GM19099 (cell line): Measurements from ENCODE around the gene RNF19B.

Experiments used
- POLR2A ChIP-seq: IDR thresholded peaks from 3 replicates; pipeline ENCODE4 v1.6.1; 2011; ENCODE audit warnings: low read depth; ENCODE audit not compliant: insufficient read length; ENCODE audit errors: extremely low read depth

Gene RNF19B

DNA sequence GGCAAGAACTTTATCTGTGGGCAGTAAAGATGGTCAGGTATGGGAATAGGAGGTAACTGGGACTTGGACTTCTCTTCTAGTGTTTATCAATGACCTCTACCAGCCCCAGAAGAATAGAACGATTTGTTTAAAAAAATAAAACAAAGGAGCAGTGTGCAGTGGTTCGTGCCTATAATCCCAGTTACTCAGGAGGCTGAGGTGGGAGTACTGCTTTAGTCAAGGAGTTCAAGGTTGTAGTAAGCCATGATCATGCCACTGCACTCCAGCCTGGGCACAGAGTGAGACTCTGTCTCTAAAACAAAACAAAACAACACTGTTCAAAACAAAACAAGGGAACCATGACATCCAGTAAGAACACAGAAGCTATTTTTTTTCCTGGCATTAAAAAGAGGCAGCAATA lies 4.3 kb downstream of the RNF19B start:
- no peak for TF ChIP-seq POLR2A

DNA sequence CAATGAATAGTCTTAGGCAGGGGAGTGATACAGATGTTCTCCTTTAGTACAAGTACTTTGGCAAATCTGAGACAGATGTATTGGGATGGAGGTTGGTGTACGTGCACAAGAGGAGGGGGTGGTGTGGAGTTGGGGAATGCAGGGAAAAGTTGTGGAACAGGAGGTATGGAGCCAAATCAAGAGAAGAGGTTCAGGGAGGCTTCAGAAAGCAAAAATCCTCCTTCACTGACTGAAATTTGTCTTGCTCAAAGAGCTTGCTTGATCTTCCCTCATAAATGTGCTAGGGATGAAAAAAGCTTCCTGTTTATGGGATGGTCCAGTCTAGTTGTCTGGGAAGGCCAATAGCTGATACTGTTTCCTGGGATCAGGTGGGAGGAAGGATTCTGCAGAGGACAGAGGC lies 5.8 kb downstream of the RNF19B start:
- TF ChIP-seq POLR2A: no peak

DNA sequence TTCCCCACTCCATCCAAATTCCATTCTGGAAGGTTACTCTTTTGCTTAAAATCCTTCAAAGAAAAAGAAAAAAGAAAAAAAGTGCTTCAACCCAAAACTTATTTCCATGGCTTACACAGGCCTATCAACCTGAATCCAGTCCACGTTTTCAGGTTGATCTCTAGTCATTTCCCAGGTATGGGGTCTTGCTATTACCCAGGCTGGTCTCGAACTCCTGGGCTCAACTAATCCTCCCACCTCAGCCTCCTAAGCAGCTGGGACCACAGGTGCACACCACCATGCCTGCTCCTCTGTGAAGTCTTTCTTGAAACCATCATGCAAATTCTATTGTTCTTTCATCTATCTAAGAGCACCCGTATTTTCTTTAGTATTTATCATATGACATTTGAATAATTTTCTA lies 7.6 kb downstream of the RNF19B start:
- no peak for TF ChIP-seq POLR2A

DNA sequence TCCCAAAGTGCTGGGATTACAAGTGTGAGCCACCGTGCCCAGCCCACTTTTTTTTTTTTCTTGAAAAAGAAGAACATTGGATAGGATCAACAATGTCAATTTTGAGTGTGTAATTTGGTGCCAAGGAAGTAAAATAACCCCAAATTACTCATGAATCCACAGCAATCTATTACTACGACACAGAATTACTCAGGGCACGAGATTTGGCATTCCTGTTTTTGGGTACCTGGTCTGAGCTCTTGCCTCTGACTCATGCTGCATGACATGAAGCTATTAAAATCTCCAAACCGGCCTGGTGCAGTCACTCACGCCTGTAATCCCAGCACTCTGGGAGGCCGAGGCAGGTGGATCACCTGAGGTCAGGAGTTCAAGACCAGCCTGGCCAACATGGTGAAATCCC lies 10.4 kb downstream of the RNF19B start:
- no peak for TF ChIP-seq POLR2A

DNA sequence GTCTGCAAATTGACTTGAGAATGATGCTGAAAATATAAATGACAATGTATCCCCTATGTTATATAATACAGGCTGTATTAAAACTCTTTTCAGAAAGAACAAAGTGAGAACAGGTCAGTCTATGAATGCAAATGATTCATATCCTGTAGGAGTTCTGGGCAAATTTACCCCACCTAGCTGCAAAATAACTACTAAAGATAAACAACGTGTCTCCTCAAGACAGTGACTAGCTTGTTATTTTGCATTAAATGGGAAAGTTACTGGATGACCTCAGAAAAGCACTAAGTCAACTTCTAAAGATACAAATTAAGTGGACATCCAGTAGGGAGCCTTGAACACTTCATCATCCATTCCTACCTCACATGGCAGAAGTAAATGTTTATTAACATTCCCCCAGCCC lies 11.1 kb downstream of the RNF19B start:
- no peak for TF ChIP-seq POLR2A

DNA sequence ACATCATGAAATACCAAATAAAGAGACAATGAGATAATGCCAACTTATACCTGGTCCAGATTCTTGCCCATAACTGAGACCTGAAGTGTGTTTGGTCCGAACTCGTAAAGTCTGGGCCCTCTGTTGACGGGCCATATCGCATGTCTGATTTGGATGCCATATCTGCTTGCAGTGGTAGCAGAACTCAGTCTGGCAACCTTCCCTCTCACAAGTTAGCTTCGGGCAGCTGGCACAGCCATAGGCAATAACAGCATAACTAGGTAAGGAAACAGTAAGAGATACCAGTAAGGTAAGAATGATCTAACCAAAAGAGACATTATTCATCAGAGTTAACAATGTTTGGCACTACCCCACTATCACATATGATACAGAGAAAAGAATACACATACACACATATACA lies 15.1 kb downstream of the RNF19B start:
- no peak for TF ChIP-seq POLR2A

DNA sequence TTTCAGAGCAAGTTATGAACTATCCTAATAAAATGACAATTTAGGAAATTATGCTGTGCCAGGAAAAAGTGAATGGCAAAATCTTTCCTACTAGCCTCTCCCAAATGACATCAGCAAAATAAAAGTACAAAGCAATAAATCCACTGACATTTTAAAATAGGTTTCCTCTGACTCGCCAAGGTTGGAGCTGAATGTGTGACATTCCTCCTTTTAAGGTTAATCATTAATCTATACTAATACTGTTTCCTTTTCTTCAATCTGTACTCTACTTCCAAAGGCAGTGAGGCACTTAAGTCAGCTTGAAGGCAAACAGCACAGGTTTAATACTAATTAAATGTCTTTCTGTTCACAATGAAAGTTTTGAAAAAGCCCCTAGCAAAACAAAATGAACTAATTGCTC lies 15.7 kb downstream of the RNF19B start:
- no peak for TF ChIP-seq POLR2A

DNA sequence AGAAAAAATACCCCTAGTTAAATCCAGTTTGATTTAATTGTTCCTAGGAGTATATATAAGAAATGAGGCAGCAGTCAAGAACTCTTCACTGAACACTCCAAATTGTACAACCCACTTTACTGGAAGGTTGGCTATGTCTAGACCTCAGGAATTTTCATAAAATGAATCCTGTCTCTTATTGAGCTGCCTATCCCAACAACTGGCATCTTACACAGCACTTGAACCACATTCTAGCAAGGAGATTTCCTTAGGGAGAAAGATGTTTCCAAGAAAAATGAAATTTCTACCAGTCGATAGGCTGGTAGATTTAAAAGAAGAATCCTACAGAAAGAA lies 16.3 kb downstream of the RNF19B start:
- TF ChIP-seq POLR2A: no peak

DNA sequence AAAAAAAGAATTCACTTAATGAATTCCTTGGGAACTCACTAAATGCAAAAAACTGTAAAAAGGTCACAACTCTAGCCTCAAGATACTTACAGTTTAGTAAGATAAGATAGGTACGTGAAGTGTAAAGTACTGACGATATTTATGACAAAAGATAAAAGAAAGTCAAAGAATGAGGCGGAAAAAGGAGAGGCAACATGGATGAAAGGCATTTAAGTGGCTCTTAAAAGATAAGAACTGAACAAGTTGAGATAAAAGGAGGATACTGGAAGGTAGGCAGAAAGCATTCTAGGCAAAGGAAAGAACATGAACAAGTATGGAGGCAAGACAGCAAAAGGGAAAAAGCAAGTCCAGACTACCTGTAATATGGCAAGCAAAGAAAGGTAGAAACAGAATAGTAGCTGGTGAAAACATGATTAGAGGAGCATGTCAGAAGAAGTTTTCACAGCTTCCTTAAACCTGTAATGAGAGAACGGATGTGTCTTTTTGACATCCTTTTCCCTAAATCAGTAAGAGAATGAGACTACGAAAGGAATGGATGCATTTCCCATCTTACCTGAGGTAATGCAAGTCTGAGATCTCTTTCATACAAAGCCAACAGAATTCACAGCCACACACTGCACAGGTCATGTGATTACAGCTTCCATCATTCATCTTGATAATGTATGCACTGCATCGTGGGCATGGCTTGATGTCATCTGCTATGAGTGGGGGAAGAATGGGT lies 16.8 kb downstream of the RNF19B start:
- no peak for TF ChIP-seq POLR2A

DNA sequence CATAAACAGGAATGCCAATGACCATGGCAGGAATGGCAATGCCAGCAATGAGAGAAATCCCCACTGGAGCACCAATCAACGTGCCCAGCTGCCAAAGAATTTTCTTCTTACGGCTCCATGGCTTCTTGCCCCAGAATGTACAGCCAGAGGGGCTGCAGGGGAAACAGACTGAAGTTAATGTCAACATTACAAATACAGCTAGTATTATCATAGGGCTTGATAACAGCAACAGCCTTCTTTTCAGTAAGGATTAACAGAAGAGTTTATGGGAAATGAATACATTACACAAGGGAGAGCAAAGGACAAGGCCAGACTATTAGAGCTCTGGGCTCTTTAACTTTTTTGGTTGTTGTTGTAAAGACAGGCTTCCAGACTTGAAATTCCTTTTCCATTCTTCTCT lies 18.2 kb downstream of the RNF19B start:
- TF ChIP-seq POLR2A: no peak

DNA sequence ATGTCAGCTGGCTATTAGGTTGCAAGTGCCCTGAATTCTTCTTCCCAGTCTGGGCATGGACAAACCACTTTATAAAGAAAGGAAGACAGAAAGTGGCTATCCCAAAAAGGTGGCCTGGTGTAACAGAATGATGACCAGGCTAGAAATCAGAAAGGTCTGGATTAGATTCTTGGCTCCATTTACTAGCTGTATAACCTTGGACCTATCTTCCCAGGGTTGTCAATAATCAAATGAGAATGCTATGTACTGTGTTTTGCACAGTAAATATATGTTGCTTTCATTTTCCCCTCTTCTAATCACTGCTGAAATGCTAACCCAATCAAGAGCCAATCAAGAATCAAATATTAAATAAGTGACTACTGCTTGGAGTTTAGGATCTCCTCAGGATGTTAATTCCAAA lies 20.4 kb downstream of the RNF19B start:
- no peak for TF ChIP-seq POLR2A

DNA sequence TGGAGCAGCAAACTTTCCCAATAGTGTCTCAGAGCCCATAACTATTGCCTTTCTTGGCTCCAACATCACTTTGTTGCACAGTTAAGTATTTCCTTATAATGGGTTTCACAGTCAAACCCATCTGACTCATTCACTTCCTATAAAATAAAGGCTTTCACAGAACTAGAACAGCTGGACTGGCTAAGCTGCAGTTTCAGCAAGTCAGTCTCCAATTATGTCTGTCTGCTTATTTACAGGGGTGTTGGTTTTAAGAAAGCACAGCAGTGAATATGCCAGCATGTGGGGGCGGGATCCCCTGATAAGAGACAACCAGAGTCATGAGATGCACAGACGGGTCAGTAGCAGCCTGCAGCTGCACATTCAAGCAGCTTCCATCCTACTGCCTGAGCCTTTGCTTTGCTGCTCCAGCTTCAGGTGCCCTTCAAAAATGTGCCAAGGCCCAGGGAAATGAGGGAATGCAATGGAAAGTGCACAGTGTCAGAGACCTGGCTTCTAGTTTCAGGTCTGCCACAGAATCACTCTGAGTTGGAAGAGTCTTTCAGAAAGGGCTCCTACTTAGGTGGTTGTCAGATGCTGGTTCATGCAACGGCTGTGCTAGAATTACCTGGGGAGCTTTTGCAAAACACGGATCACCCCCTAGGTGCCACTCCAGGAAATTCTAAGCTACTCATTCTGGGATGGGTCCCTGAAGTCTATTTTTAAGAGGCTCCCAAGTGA lies 24.8 kb downstream of the RNF19B start:
- TF ChIP-seq POLR2A: no peak

DNA sequence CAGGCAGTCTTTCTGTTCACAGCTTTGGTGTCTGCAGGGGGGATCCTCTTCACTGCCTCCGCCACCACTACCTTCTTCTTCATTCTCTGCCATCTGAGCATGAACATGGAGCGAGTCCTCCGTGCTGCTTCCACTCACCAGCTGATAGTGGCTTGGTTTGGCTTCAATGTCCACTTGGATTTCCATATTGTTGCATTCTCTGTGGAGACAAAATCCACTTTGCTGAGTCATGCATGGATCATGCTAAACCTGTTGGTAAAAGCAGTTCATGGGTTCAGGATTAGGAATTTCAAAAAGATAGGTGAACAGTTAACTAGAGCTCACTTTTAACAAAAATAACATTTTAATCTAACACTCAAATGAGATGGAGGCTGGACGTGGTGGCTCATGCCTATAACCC lies 27.5 kb downstream of the RNF19B start:
- no peak for TF ChIP-seq POLR2A

DNA sequence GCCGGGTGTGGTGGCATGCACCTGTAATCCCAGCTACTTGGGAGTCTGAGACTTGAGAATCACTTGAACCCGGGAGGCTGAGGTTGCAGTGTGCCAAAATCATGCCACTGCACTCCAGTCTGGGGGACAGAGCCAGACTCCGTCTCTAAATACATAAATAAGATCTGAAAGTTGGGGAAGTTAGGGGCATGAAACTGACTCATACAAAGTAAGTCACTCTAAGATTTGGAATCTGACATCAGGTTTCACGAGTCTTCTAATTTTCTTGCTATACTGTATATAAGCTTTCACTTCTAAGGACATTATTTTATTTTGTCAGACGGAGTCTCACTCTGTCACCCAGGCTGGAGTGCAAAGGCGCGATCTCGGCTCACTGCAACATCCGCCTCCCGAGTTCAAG lies 30.1 kb downstream of the RNF19B start:
- no peak for TF ChIP-seq POLR2A

DNA sequence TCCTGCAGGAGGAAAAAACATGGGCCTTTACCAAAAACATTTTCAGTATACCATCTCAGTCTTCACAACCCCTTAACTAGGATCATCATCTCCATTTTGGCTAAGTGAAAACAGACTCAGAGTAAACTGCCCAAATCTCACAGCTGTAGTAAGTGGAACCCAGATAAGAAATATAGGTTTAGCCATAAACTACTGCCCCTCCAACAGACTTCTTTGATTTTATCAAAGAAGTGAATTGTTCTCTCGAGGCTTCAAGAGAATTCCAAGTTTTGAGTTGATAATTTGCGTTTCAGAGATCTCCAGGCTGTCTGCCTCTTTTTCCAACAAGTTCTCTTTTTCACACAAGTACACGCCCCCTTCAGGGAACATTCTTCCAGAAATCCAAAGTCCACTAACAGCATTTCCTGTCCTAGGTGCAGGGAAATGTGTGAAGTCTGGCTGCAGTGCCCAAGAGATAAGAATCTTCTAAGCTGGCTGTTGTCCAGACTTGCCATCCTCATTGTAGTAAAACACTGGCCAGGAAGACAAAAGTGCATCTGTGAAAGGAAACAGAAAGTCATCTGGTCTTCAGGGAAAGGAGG lies 30.8 kb downstream of the RNF19B start:
- no peak for TF ChIP-seq POLR2A

DNA sequence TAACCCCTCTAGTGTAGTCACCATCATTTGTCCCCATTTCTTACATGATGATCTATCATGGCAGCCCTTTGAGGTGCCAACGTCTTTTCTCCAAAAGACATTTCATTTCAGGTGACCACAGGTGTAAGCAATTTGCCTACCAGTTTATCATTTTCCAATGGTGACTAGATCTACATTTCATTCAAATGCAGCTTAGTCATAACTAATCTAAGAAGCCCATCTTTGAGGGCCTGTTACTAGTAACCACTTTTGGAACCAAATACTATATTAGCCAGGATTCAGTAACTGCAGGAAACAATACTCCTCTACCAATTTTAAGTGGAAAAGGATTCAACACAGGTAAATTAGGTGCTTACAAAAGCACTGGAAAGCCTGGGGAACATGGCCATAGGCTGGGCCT lies 32.8 kb downstream of the RNF19B start:
- no peak for TF ChIP-seq POLR2A

DNA sequence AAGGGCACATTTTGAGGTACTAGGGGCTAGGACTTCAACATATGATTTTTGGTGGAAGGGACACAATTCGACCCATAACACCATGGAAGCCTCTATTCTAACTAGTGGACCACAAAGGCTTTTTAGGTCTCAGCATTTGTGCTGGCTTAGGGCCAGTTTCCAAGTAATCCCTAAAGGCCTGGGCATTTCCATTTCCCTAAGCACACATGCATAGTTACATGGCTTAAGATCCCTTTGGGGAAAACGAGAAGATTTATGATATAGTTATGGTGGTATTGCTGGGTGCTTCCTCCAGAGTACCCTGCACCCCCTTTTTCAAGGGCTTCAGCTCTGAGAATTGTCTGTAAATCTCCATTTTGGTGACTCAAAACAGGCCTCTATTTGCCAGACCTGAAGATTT lies 35.2 kb downstream of the RNF19B start:
- TF ChIP-seq POLR2A: no peak

DNA sequence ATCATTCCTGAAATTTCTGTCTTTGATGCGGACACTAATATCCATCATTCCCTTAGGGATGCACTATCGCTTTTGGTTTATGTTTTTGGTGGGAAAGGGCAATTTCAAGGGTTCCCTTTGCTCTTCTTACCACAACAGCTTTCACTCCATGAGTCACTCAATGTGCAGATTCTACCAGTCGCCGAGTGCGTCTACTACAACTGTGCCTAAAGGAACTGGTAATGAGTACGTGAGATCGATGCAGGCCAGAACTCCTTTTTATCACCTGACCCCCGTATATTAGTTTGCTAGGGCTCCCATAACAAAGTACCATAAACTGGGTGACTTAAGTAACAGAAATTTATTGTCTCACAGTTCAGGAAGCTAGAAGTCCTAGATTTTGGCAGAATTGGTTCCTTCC lies 35.9 kb downstream of the RNF19B start:
- no peak for TF ChIP-seq POLR2A
